Non-pigmented ciliary epithelial cell (primary cell): ENCODE results near the gene RDH8.

Experiments
- DNase-seq: peaks from one replicate; pipeline ENCODE4 v3.0.0-alpha.2; 2010; ENCODE audit warnings: low read depth

RDH8 gene, protein sequence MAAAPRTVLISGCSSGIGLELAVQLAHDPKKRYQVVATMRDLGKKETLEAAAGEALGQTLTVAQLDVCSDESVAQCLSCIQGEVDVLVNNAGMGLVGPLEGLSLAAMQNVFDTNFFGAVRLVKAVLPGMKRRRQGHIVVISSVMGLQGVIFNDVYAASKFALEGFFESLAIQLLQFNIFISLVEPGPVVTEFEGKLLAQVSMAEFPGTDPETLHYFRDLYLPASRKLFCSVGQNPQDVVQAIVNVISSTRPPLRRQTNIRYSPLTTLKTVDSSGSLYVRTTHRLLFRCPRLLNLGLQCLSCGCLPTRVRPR

GRCh38 chr19:10013316-10013715 is at the start of gene RDH8:
Gene RDH8 (plus strand): TSS chr19:10013483. CDS start chr19:10013498, 15 bp downstream.
- DNase-seq = no peak

DNA sequence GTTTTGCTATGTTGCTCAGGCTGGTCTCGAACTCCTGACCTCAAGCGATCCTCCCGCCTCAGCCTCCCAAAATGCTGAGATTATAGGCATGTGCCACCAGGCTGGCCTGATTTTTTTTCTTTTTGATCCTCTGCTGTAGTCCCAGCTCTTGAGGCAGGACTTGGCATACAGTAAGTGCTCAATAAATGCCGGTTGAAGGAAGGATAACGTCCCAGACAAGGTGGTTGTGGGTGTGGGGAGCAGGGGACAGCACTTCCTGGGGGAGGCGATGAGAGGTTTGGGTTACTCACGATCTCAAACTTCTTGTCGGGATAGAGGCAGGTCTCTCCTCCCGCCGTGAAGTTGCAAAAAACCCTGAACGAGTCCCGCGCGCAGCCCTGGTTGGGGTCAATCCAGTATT is 47.3 kb upstream of the RDH8 start:
- no peak for DNase-seq

DNA sequence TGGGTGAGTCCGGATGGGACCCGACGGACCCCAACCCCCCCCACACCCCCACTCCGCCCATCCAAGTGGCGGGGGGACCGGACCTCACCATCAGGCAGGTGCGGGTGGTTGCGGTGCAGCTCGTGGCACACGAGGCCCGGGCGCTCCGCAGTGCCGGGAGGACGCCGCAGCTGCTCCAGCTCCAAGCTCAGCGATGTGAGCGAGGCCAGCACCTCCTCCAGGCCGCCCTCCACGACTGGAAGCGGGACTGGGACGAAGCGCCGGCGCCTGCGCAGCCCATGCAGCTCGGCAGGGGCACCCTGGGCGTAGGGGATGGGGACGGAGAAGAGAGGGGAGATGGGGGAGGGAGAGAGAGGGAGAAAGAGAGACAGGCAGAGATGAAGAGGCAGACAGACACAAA is 46.8 kb upstream of the RDH8 start:
- no peak for DNase-seq

- no peak for DNase-seq
These were observed 46.0 kb upstream of the RDH8 start for GRCh38 chr19:9967326-9967725.

- DNase-seq = no peak
These were observed 44.2 kb upstream of the RDH8 start for GRCh38 chr19:9968820-9969687.

GRCh38 chr19:9969688-9969975 is 43.7 kb upstream of the RDH8 start:
- no peak for DNase-seq

- DNase-seq = no peak
These were observed 42.8 kb upstream of the RDH8 start for GRCh38 chr19:9970481-9970880.

GRCh38 chr19:9971166-9971897 is 42.0 kb upstream of the RDH8 start:
- DNase-seq = no peak

DNA sequence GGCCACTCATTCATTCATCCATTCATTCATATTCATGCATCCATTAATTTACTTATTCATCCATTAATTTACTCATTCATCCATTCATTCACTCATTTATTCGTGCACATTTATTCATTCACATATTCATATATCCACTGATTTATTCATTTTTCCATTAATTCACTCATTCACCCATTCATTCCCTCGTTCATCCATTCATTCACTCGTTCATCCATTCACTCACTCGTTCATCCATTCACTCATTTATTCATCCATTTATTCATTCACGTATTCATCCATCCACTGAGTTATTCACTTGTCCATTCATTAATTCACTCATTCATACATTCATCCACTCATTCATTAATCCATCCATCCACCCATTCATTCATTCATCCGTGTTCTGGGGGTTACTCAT is 41.2 kb upstream of the RDH8 start:
- no peak for DNase-seq

GRCh38 chr19:9981406-9982260 is 31.6 kb upstream of the RDH8 start:
- no peak for DNase-seq

DNA sequence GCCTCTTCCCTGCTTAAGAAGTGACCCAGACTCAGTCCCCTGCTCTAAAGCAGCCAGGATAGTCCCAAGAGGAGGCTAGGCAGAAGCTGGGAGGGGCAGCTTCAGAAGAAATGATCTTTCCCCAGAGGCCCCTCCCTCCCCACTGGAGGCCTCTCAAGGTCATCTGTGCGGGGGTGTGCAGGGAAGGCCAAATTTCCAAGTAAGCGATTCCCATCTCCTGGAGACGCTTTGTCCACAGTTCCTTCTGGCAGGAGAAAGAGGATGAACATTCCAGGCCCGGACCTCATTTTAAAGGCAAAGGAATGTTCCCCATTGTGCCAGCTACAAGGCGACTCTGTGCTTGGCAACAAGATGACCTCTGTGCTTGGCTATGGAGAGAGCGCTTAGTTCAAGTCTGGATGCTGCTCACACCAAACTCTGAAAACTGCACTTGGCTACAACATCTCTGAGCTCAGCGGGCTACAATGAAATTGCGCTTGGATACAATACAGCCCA is 26.4 kb upstream of the RDH8 start:
- no peak for DNase-seq

DNA sequence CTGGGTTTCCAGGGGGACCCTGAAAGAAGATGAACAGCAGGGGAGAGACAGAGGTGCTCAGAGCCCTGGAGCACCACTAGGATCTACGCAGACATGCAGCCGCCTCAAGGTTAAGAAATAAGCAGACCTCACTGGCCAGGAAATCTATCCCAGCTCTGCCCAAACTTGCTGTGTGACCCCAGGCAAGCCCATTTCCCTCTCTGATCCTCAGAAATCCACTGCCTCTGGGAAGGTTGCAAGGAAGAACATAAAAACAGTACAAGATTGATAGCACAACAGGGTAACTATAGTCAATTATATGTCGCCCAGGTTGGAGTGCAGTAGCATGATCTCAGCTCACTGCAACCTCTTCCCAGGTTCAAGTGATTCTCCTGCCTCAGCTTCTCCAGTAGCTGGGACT is 23.8 kb upstream of the RDH8 start:
- DNase-seq = no peak

- no peak for DNase-seq
These were observed 21.7 kb upstream of the RDH8 start for GRCh38 chr19:9991425-9992191.

- DNase-seq = no peak
These were observed 18.2 kb upstream of the RDH8 start for GRCh38 chr19:9995084-9995483.

DNA sequence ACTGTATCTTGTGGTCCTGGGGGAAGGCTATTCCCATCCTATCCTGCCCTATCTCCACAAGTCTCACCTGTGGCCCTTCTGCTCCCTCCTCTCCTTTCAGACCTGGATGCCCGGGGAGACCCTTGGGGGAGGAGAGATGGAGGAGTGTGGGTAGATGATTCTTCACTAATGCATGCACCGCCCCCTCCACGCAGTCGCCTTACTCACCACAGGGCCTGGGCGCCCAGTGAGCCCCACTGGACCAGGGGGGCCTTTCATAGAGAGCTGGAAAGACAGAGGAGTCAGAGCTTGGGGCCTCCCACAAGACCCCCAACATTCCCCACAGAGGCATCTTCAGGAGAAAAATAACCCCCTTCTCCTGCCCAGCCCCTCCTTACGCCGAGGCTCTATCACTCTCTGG is 17.3 kb upstream of the RDH8 start:
- DNase-seq = no peak

- DNase-seq = no peak
These were observed 16.7 kb upstream of the RDH8 start for GRCh38 chr19:9996541-9996940.

DNA sequence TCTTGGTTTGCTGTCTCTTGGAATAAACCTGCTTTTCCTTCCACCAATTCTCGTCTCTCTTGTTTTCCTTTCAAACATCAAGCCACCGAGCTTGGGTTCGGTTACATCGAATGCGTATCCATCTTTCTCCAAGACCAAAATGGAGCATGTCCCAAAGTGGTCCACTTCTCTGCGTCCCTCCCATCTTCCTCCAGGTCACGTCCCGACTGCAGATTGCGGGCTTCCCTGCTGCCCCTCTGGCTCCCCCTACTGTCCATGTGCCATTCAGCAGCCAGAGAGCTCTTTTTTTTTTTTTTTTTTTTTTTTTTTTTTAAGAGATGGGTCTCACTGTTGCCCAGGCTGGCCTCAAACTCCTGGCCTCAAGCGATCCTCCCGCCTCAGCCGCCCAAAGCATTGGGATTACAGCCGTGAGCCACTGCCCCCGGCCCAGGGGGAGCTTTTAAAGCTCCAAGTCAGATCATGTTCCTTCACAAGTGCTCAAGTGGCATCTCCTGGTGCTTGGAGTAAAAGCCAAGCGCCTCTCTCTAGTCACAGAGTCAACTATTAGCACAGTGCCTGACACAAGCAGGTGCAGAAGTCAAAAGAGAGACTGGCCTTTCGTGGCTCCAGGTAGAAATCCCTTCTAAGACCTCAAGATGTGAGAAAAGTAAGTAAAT is 13.0 kb upstream of the RDH8 start:
- DNase-seq = no peak

DNA sequence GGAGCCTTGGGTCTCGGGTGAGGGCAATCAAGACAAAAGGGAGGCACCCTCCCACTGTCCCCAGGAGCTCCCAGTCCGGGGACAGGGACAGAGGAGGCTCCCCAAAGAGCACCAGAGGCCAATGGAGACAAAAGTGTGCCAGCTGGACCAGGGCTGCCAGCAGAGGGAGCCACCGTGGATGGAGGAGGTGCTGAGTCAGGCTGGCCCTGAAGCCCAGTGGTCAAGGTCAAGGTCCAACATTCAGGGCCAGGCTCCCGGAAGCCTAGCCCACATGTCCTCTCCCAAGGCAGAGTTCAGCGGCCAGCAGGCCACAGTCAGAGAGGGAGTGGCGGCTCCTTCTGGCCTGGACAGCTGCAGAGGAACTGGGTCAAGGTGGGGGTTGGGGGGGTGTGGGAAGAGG is 11.4 kb upstream of the RDH8 start:
- no peak for DNase-seq

DNA sequence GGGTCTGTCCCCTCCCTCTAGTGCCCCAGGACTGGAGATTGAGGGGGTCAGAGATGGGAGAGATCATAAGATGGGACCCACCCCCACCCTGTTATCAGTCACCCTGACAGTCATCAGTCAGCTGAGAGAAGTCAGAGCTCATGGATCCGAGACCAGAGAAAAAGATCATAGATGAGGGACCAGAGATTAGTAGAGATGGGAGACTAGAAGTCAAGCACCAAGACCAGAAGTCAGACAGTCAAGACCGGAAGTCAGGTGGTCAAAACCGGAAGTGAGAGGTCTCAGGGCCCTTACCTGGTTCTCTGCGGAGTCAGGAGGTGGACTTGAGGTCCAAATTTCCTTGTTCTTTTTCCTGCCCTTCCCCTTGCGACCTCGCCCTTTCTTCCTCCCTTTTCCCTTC is 10.0 kb upstream of the RDH8 start:
- no peak for DNase-seq

GRCh38 chr19:10004617-10005016 is 8.7 kb upstream of the RDH8 start:
- no peak for DNase-seq
